OCI-LY7 (cell line): Measurements from ENCODE around the gene SH3RF3. TPM values are rescaled to one million over a fixed set of nuclear protein-coding genes. Genes with fewer than 3 reads are reported as not detected.

Experiments used
- BruUV-seq: library from RNA; stranded (reverse); fragments of 400-500 nt; replicated peaks from 2 replicates; lab custom pipeline; 2021; lab: Mats Ljungman, UMichigan
- CTCF ChIA-PET: fragments of 300-600 bp; sonication (Branson Sonifier 250); formaldehyde crosslinking; loops from one replicate; lab custom pipeline; 2022; ENCODE audit warnings: antibody characterized with exemption; ENCODE audit not compliant: unreplicated experiment; lab: Charles Lee
- POLR2A ChIA-PET: fragments of 300-600 bp; sonication (Branson Sonifier 250); formaldehyde crosslinking; loops from one replicate; lab custom pipeline; 2022; ENCODE audit warnings: antibody characterized with exemption; lab: Charles Lee
- DNase-seq: peaks from one replicate; pipeline ENCODE4 v3.0.0-alpha.2; 2015; ENCODE audit warnings: low spot score
- H2AFZ ChIP-seq: fragments of 200-600 bp; sonication (generic), shearing (Covaris generic); 2 replicates; pipeline ENCODE4 v1.6.1; 2014; ENCODE audit warnings: mild to moderate bottlenecking, antibody characterized with exemption, low read length, moderate library complexity
- H3K27ac ChIP-seq: fragments of 200-600 bp; sonication (generic); 2 replicates; pipeline ENCODE4 v1.5.1; 2014; ENCODE audit warnings: mixed run types, low read depth, mild to moderate bottlenecking, moderate library complexity, low read length, inconsistent platforms; ENCODE audit not compliant: poor library complexity, severe bottlenecking
- H3K36me3 ChIP-seq: fragments of 200-600 bp; sonication (generic); 2 replicates; pipeline ENCODE4 v1.6.1; 2014; ENCODE audit warnings: mild to moderate bottlenecking, antibody characterized with exemption, low read length, moderate library complexity, mixed read lengths; ENCODE audit not compliant: insufficient read depth
- H3K4me1 ChIP-seq: fragments of 200-600 bp; sonication (generic); 2 replicates; pipeline ENCODE4 v1.5.1; 2014; ENCODE audit warnings: mild to moderate bottlenecking, low read length; ENCODE audit not compliant: insufficient read depth, poor library complexity, severe bottlenecking
- H3K4me2 ChIP-seq: fragments of 200-600 bp; sonication (generic); 2 replicates; pipeline ENCODE4 v1.6.1; 2014; ENCODE audit warnings: mild to moderate bottlenecking, low read length
- H3K4me3 ChIP-seq: fragments of 200-600 bp; sonication (generic); 2 replicates; pipeline ENCODE4 v1.5.1; 2014; ENCODE audit warnings: mild to moderate bottlenecking, low read depth, low read length; ENCODE audit not compliant: poor library complexity, severe bottlenecking
- H3K79me2 ChIP-seq: fragments of 200-600 bp; sonication (generic); 2 replicates; pipeline ENCODE4 v1.6.1; 2016; ENCODE audit warnings: low read depth, mild to moderate bottlenecking, low read length, moderate library complexity, mixed read lengths; ENCODE audit not compliant: insufficient read depth
- H3K9me2 ChIP-seq: fragments of 200-600 bp; sonication (generic); 2 replicates; pipeline ENCODE4 v1.6.1; 2016; ENCODE audit warnings: mild to moderate bottlenecking, low read length, mixed read lengths; ENCODE audit not compliant: insufficient read depth
- H3K9me3 ChIP-seq: fragments of 200-600 bp; sonication (generic); 2 replicates; pipeline ENCODE4 v1.6.1; 2014; ENCODE audit warnings: mild to moderate bottlenecking, mixed run types, low read length, mixed read lengths
- H4K20me1 ChIP-seq: fragments of 200-600 bp; sonication (generic); 2 replicates; pipeline ENCODE4 v1.6.1; 2014; ENCODE audit warnings: mild to moderate bottlenecking, antibody characterized with exemption, low read length, moderate library complexity, mixed read lengths; ENCODE audit not compliant: insufficient read depth
- CTCF ChIP-seq: fragments of 200-600 bp; sonication (generic); conservative IDR thresholded peaks from 2 replicates; pipeline ENCODE4 v1.5.1; 2014; ENCODE audit warnings: mild to moderate bottlenecking, antibody characterized with exemption, low read length, moderate library complexity, mixed read lengths
- EZH2phosphoT487 ChIP-seq: fragments of 200-600 bp; sonication (generic); IDR thresholded peaks from 2 replicates; pipeline ENCODE4 v1.6.1; 2018; ENCODE audit warnings: low read depth, borderline replicate concordance, mild to moderate bottlenecking, mixed run types, antibody characterized with exemption, low read length, moderate library complexity, mixed read lengths
- intact Hi-C: fragments of 100-400 bp; cut with micrococcal nuclease; formaldehyde crosslinking; loops from one replicate; pipeline ENCODE4 v1.10.0; 2022; ENCODE audit not compliant: unreplicated experiment
- total RNA-seq, 2 experiments: library from RNA; depleted of rRNA in 1 of 2; stranded (reverse); fragments of >200 nt in 1 of 2; shearing (Covaris generic) in 1 of 2; gene quantifications; 2 replicates each; pipeline ENCODE4 v1.2.3, GENCODE V29; 2014 to 2022

The SH3RF3 gene
- total RNA-seq, 2 experiments from 2014 or later, result not detected

- Histone ChIP-seq H2AFZ (no peak overlapping the region), H4K20me1 (no peaks in the 10 kb centered on the region), H3K36me3 (no peaks in the 10 kb centered on the region), H3K9me3 (no peaks in the 10 kb centered on the region), H3K4me2 (no peak overlapping the region), H3K27ac (no peak overlapping the region), H3K4me1 (no peaks in the 10 kb centered on the region), H3K4me3 (no peak overlapping the region), H3K9me2 (no peaks in the 10 kb centered on the region), H3K79me2 (no peaks in the 10 kb centered on the region)
- ChIA-PET CTCF (no interaction called here), POLR2A (no interaction called here)
- no TSS peak for BruUV-seq
- intact Hi-C loops, result no loop called here
- no peak for DNase-seq
- TF ChIP-seq CTCF (no peak), EZH2phosphoT487 (no peak)
These were observed 60.7 kb downstream of the SH3RF3 start for GRCh38 chr2:109189751-109190150.

- CTCF ChIA-PET, result no interaction called here
These were observed 65.0 kb downstream of the SH3RF3 start for GRCh38 chr2:109193807-109194619.

More at GRCh38 chr2:109193807-109194619, 65.0 kb downstream of the SH3RF3 start:
- TF ChIP-seq CTCF (no peak), EZH2phosphoT487 (no peak)
- no TSS peak for BruUV-seq
- H2AFZ ChIP-seq, result no peak overlapping the region
- no peak overlapping the region for H3K4me2 ChIP-seq
- DNase-seq, result no peak
- POLR2A ChIA-PET, result no interaction called here
- H3K36me3 ChIP-seq, result no peaks in the 10 kb centered on the region
- no peak overlapping the region for H3K27ac ChIP-seq
- intact Hi-C loops, result no loop called here
- H3K9me3 ChIP-seq, result no peaks in the 10 kb centered on the region
- H3K4me1 ChIP-seq, result no peaks in the 10 kb centered on the region
- H3K9me2 ChIP-seq, result no peaks in the 10 kb centered on the region
- H3K4me3 ChIP-seq, result no peak overlapping the region
- H3K79me2 ChIP-seq, result no peaks in the 10 kb centered on the region
- no peaks in the 10 kb centered on the region for H4K20me1 ChIP-seq
